Left colon (tissue), 2 donors: ENCODE results near the gene LONP2. TPM values are rescaled to one million over a fixed set of nuclear protein-coding genes. Genes with fewer than 3 reads are reported as not detected.
"Not testable (repeated sequence)": the region's sequence is repeated elsewhere in the genome, so short reads cannot be mapped to it uniquely, and the experiment has no call there.

Experiments
- ATAC-seq: fragments of 200-7000 bp; cut with Tn5 transposase; one replicate; pipeline ENCODE4 v1.9.1; 2020; ENCODE audit warnings: mild to moderate bottlenecking, moderate library complexity
- DNase-seq, 2 donors: peaks; one replicate each; pipeline ENCODE4 v3.0.0-alpha.2; 2020
- intact Hi-C, 2 donors: fragments of 100-400 bp; cut with DNase I in 1 of 2; cut with micrococcal nuclease in 1 of 2; formaldehyde crosslinking; loops; one replicate each; pipeline versions ENCODE4 v1.11.2 to v1.14.0; 2022; cut with DNase I, micrococcal nuclease
- total RNA-seq, 2 donors: library from RNA; stranded (reverse); fragmentation: NEBNext Ultra II Directional; extraction: Animal tissue kit (Norgen Biotek cat#: 25700); gene quantifications; one replicate each; pipeline ENCODE4 v1.2.1, GENCODE V29; 2021
- donor health status: DM: no; HTN: no; CAD: no.
- donor health status: DM: yes; HTN: yes; CAD: no.

Gene LONP2
- total RNA-seq, 2 donors from 2014 or later: 62.8 to 64.1 TPM

GRCh38 chr16:48234630-48235029 lies 9.5 kb upstream of the LONP2 start:
- ATAC-seq: no peak
- intact Hi-C loops: no loop called here
- no peak for DNase-seq

GRCh38 chr16:48235058-48235555 lies 9.0 kb upstream of the LONP2 start:
- intact Hi-C loops: no loop called here
- ATAC-seq (no peak), DNase-seq (no peak)

- intact Hi-C loops: no loop called here
- ATAC-seq: peak; percentile 81
These were observed 8.5 kb upstream of the LONP2 start for GRCh38 chr16:48235556-48236136.

GRCh38 chr16:48236286-48236685 lies 7.8 kb upstream of the LONP2 start:
- DNase-seq: no peak
- peak; percentile 9 for ATAC-seq
- intact Hi-C loops: no loop called here

More at GRCh38 chr16:48235556-48236136, 8.5 kb upstream of the LONP2 start:
- DNase-seq: peak; percentile 41 to 60

DNA sequence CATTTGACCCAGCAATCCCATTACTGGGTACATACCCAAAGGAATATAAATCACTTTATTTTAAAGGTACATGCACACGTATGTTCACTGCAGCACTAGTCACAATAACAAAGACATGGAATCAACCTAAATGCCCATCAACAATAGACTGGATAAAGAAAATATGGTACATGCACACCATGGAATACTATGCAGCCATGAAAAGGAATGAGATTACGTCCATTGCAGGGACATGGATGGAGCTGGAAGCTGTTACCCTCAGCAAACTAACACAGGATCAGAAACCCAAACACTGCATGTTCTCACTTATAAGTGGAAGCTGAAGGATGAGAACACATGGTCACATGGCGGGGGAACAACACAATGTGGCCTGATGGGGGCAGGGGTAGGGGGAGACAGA lies 4.0 kb upstream of the LONP2 start:
- ATAC-seq, DNase-seq, intact Hi-C loops: not testable (repeated sequence)

- intact Hi-C loops: no loop called here
- ATAC-seq: peak; percentile 6
- DNase-seq: no peak
These were observed 729 bp downstream of the LONP2 start for GRCh38 chr16:48244863-48245195.

DNA sequence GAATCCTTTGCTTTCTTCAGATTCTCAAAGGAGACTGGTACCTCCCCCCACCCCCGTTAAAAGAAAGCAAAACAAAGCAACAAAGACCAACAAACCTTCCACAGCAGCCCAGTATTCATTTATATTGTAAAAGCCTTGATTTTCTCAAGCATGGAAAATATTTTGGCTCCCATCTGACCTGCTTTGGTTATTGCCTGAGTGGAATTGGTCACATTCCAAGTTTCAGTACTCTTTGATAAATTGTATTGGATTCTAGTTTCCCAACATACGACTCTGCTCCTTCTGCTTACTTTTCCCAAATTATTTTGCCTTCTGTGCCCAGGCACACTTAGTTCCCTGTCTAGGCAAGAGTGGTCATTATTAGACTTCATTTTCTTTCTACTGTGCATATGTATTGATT lies 2.0 kb downstream of the LONP2 start:
- DNase-seq (no peak), ATAC-seq (no peak)
- intact Hi-C loops: no loop called here

- intact Hi-C loops: no loop called here
- DNase-seq: no peak
- no peak for ATAC-seq
These were observed 3.2 kb downstream of the LONP2 start, which contains the start of gene ABCC11 for GRCh38 chr16:48247311-48247710. ABCC11 (minus strand) TSS chr16:48247539; CDS start chr16:48231921, 15,618 bp downstream.

- intact Hi-C loops: no loop called here
- DNase-seq: no peak
- peak; percentile 98 for ATAC-seq
These were observed 6.6 kb downstream of the LONP2 start for GRCh38 chr16:48250520-48251278.

GRCh38 chr16:48252013-48252412 lies 7.9 kb downstream of the LONP2 start:
- DNase-seq (no peak), ATAC-seq (no peak)
- intact Hi-C loops: no loop called here

DNA sequence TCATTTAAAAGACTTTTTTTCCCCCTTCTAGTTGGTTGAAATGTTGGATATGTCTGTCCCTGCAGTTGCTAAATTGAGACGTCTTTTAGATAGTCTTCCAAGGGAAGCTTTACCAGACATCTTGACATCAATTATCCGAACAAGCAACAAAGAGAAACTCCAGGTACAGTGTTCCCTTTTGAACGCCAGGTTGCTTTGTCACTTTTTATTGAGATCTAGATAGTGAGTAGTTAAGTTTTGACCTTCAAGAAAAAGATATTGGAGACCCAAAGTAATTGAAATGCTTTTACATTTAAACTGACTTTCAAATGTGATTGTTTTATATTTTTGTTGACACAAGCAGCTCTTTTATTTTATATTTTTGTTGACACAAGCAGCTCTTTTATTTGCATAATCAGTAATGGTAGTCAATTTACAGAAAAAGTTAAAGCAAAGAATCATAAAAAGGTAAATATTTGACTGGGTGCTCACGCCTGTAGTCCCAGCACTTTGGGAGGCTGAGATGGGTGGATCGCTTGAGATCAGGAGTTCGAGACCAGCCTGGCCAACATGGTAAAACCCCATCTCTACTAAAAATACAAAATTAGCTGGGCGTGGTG lies 12.6 kb downstream of the LONP2 start:
- intact Hi-C loops: no loop called here
- DNase-seq: no peak
- peak; percentile 81 for ATAC-seq

DNA sequence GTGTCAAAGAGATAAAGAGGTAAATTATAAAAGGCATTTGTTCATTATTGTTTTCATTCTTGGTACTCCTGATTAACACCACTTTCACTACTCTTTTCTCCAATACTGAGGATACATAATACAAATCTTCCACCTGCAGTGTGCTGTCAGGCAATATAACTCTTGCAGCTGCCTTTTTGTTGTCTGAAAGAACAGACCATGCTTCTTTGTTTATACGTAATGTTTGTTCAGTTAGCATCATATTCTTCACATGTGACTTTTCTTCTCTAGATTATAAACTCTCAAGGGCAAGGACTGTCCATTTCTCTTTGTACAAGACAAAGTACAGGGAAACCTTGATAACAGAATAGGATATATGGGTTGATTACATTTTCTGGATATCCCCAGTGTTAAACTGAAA lies 17.5 kb downstream of the LONP2 start:
- DNase-seq (no peak), ATAC-seq (no peak)
- intact Hi-C loops: no loop called here

- DNase-seq: no peak
- no peak for ATAC-seq
- intact Hi-C loops: no loop called here
These were observed 18.5 kb downstream of the LONP2 start for GRCh38 chr16:48262631-48263030.

GRCh38 chr16:48269011-48269410 lies 24.9 kb downstream of the LONP2 start:
- no peak for DNase-seq
- ATAC-seq: no peak
- intact Hi-C loops: no loop called here

DNA sequence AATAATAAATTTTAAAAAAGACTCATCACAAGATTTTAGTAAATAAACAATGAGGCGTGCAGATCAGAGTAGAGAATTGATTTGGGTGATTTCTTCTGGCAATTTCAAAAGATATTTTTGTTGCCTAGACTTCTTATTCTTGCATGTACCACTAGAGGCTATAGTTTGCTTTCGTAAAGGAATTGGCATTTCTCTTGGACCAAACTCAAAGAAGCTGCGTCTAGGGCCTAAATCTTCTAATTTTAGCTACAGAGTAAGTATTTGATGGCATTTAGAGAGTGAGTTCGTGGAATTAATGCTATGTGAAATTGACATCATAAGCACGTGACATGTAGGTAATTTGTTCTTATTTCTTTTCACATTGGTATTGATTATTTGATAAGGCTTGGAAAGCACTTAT lies 27.6 kb downstream of the LONP2 start:
- DNase-seq: no peak
- no peak for ATAC-seq
- intact Hi-C loops: no loop called here

- no peak for DNase-seq
- intact Hi-C loops: no loop called here
- ATAC-seq: no peak
These were observed 28.8 kb downstream of the LONP2 start for GRCh38 chr16:48272837-48273421.

- ATAC-seq (no peak), DNase-seq (no peak)
- intact Hi-C loops: no loop called here
These were observed 30.4 kb downstream of the LONP2 start for GRCh38 chr16:48274476-48274875.

DNA sequence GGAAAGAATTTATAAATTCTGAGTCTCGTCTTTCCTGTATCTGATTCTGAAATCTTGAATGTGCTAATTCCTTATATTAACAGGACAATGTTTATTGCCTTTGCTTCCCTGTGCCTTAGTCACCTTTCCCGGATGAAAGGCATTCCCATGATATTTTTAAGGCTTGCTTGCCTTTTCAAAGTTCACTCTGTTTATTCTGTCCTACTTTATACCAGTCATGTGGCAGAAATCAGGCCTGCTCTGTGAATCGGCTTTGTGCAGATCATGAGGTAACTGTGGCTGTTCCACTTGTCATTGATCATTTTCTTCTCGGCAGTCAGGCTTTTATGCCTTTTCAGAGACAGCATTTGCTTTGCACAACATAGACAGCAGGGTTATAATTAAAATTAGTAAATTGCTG lies 32.0 kb downstream of the LONP2 start:
- ATAC-seq: peak; percentile 71
- DNase-seq: no peak
- intact Hi-C loops: no loop called here

DNA sequence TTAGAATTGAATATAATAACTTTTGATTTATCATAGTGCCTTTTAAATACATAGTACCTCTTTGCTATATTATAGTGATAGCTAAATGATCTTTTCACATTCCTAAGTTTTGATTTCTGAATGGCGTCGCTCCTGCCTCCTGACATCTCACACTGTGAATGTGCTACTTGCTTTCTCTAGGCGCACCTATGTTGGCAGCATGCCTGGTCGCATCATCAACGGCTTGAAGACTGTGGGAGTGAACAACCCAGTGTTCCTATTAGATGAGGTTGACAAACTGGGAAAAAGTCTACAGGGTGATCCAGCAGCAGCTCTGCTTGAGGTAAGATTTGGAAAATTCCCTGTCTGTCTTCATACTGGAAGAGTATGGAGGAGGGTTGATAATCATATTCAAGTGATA lies 33.1 kb downstream of the LONP2 start:
- ATAC-seq (peak; percentile 55), DNase-seq (peak in 1 of 2 donors; percentile 41)
- intact Hi-C loops: no loop called here

- DNase-seq (no peak), ATAC-seq (no peak)
- intact Hi-C loops: no loop called here
These were observed 35.1 kb downstream of the LONP2 start for GRCh38 chr16:48279199-48279598.
